ENCODE results near the gene HINFP.

DNA sequence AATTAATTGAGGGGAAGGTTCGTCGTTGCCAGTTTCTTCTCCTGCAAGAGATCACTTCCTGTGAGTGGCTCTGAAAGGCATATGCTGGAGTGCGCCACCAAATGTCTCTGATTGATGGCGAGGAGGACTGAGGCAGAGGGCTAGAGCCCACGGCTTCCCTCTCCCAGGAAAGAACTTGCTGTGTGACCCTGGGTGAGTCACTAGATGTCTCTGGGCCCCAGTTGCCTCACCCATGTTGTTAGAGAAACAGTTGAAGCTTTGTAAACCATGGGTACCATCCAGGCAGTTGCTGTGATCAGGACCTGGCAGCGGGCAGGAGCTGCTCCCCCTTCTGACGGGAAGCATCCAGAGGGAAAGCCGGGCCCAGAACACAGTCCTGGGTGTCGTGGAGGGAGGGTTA is 30.7 kb downstream of the HINFP start:
- no peak for TF ChIP-seq POLR2A (IDR thresholded peaks at IDR 0.05)
- TF ChIP-seq, protein P1, sequence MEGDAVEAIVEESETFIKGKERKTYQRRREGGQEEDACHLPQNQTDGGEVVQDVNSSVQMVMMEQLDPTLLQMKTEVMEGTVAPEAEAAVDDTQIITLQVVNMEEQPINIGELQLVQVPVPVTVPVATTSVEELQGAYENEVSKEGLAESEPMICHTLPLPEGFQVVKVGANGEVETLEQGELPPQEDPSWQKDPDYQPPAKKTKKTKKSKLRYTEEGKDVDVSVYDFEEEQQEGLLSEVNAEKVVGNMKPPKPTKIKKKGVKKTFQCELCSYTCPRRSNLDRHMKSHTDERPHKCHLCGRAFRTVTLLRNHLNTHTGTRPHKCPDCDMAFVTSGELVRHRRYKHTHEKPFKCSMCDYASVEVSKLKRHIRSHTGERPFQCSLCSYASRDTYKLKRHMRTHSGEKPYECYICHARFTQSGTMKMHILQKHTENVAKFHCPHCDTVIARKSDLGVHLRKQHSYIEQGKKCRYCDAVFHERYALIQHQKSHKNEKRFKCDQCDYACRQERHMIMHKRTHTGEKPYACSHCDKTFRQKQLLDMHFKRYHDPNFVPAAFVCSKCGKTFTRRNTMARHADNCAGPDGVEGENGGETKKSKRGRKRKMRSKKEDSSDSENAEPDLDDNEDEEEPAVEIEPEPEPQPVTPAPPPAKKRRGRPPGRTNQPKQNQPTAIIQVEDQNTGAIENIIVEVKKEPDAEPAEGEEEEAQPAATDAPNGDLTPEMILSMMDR (IDR thresholded peaks at IDR 0.05) = no peak
